GM19023 (cell line): Measurements from ENCODE around the gene C1orf115.
A peak's percentile ranks its signal among the peaks of the same experiment; 100 is the strongest.
"Not testable (repeated sequence)": the region's sequence is repeated elsewhere in the genome, so short reads cannot be mapped to it uniquely, and the experiment has no call there.

Experiments
- ATAC-seq: cut with Tn5 transposase; IDR thresholded peaks from one replicate; pipeline ENCODE4 v1.9.1; 2021; ENCODE audit warnings: mild to moderate bottlenecking, moderate library complexity; ENCODE audit not compliant: unreplicated experiment

Gene C1orf115, protein sequence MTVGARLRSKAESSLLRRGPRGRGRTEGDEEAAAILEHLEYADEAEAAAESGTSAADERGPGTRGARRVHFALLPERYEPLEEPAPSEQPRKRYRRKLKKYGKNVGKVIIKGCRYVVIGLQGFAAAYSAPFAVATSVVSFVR

GRCh38 chr1:220690140-220691052, at the start of gene C1orf115:
Gene C1orf115, plus strand, starts transcription at chr1:220690363. Its CDS starts 40 bp downstream, at chr1:220690403.
- ATAC-seq, result peak; percentile 96

GRCh38 chr1:220642285-220642684, 47.9 kb upstream of the C1orf115 start:
- ATAC-seq, result no peak

- ATAC-seq, result no peak
These were observed 37.2 kb upstream of the C1orf115 start for GRCh38 chr1:220652995-220653394.

DNA sequence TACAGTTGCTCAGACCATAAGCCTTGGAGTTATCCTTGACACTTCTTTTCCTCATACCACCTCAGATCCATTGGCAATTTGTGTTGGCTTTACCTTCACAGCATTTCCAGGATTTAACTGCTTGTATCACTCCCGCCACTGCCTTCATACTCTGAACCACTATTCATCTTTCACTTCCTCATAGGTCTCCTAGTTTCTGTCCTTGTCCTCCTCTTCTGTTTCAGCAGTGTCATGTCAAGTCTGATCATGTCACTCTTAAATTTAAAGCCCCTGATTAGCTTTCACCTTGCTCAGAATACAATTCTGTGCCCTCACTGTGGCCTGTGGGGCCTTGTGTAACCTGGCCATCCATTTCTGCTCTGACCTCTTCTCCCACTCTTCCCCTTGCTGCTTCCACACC, 34.7 kb upstream of the C1orf115 start:
- ATAC-seq, result peak; percentile 89

DNA sequence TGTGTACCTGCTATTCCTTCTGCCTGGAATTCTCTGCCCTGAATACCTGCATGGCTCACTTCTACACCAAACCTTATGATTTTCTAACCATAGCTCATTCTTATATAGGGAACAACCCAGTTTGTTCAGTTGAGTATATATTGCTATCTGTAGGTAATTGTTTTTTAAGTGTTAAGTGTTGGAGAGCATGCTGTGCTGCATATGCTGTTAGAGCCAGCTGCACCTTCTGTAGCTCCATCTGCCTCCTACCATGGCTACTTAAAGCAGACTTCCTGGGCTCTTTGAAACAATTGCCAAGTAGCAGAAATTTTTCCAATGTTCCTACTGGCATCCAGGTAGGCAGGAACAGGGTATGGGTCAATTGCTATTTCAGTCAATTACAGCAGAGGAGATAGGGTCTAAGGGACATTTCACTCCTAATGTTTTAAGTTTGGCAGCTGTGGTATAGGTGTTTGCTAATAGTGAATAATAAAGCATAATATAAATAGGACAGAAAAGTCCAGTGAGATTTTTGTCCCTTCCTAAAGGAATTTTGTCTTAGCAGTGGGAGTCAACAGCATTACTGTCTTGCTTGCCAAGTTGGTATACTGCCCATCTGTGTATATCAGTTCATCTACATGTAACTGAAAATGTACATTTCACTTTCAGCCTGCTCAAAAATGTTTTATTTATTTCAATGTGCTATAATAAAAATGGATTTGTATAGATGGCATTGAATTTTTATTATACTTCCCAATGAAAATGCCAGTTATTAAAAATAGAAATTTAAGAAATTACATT, 34.0 kb upstream of the C1orf115 start:
- peak; percentile 34 for ATAC-seq

DNA sequence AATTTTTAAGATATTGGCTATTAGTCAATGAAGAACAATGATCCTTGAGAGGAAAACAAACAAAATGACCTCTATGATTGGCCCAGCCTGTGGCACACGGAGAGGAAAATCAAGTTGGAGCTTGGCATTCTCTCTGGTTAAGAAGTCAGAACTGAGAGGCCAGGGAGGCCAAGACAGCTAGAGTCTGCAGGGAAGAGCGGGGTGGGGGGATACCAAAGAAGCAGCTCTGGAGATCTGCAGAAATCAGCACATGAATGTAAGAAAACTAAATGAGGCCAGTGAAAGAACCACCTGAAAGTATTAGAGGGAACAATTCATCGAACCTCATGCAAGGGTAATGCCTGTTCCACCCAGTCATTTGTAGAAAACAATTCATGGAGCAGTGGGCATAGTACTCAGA, 23.8 kb upstream of the C1orf115 start:
- no peak for ATAC-seq

GRCh38 chr1:220669005-220669404, 21.2 kb upstream of the C1orf115 start:
- ATAC-seq, result no peak

DNA sequence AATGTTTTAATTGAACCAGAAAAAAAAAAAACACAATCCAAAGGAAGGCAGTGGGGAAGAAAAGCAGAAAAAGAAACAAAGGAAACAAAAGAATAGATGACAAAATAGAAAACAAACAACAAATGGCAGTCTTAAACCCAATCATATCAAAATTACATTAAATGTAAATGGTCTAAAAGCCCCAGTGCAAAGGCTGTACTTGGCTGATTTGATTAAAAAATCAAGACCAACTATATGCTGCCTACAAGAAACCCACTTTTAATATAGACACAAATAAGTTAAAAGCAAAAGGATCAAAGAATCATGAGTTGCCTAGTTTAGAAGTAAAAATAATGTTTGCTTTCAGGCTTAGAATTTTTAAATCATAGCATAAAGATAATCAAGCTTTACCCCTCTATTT, 19.8 kb upstream of the C1orf115 start:
- no peak for ATAC-seq

- ATAC-seq, result no peak
These were observed 16.2 kb upstream of the C1orf115 start for GRCh38 chr1:220673921-220674320.

DNA sequence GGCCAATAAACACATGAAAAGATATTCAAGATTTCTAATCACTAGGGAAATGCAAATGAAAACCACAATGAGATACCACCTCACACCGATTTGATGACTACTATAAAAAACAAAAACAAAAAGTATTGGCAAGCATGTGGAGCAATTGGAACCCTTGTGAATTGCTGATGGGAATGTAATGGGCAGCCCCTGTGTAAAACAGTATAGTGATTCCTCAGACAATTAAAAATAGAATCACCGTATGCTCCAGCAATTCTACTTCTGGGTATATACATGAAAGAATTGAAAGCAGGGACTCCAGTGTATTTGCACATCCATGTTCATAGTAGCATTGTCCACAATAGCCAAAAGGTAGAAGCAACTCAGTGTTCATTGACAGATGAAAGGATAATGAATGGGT, 12.9 kb upstream of the C1orf115 start:
- ATAC-seq, result no peak

- peak; percentile 97 for ATAC-seq
These were observed 10.0 kb upstream of the C1orf115 start for GRCh38 chr1:220680085-220680687.

- ATAC-seq, result no peak
These were observed 8.8 kb upstream of the C1orf115 start for GRCh38 chr1:220681220-220681880.

- no peak for ATAC-seq
These were observed 7.1 kb upstream of the C1orf115 start for GRCh38 chr1:220682901-220683576.

DNA sequence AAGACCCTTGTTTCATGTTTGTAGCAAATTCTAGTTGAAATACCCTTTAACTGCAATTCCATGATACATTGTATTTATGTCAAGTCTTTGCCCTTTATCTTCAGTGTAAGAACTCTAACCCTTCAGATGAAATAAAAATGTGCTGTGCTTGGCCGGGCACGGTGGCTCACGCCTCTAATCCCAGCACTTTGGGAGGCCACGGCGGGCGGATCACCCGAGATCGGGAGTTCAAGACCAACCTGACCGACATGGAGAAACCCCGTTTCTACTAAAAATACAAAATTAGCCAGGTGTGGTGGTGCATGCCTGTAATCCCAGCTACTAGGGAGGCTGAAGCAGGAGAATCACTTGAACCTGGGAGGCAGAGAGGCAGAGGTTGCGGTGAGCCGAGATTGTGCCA, 6.4 kb upstream of the C1orf115 start:
- not testable (repeated sequence) for ATAC-seq

- no peak for ATAC-seq
These were observed 5.3 kb upstream of the C1orf115 start for GRCh38 chr1:220684890-220685289.

- no peak for ATAC-seq
These were observed 4.3 kb upstream of the C1orf115 start for GRCh38 chr1:220685879-220686278.

- no peak for ATAC-seq
These were observed 2.4 kb upstream of the C1orf115 start for GRCh38 chr1:220687809-220688208.

DNA sequence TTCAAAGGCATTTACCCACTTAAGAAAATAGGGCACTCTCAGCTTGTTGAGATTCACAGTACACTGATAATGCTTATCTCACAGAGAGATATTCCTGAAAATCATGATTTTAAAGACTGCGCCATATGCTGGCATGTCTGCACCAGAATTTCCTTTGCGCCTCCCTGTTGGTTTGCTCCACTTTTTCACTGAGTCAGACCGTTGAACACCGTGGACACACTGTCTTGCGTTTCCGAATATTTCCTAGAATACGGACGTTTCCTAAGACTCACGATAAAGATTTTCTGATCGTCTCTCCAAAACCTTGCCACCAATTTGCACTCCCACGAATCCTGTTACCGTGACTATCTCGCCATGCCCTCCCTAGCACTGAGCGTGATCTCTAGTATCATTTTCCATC, 497 bp upstream of the C1orf115 start:
- ATAC-seq, result no peak

DNA sequence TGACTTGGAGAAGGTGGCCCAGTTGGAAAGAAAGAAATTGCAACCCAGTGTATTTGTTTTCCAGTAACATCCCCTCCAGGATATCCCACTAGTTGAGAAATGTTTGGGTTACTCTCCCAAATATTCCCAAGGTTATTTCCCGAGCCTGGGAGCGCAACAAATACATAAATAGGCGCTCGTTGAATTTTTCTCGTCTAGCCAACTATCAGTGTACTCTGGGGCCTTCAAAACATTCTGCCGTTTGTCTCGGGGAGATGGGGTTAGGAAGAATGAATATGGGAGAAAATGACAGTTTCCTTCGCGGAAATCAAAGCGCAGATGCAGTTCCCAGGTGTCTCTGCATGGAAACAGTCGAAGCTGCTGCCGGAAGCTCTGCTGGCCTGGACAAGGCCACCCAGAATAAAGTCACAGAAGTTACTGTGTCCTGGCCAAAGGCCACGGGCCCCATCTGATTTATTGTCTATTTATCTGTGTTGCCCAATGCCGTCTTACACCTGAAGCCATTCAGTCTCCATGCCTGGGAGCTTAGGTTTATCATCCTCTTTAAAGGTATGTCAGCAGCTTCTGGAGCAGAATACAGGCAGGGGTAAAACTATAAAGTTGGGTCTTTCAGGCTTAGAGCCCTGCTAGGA, 1.0 kb downstream of the C1orf115 start:
- no peak for ATAC-seq
